Fibroblast of lung (primary cell): Measurements from ENCODE around the gene PDXDC1.
"Not testable (repeated sequence)": the region's sequence is repeated elsewhere in the genome, so short reads cannot be mapped to it uniquely, and the experiment has no call there.

Experiments
- EZH2 ChIP-seq: IDR thresholded peaks from 2 replicates; pipeline ENCODE4 v1.5.1; 2012; ENCODE audit warnings: low read length, control low read depth, mild to moderate bottlenecking; ENCODE audit errors: missing control alignments
- TF ChIP-seq, protein P1 (sequence below), 2 donors: IDR thresholded peaks in 1 of 2; conservative IDR thresholded peaks in 1 of 2; 1 replicate in 1 of 2; 2 replicates in 1 of 2; pipeline ENCODE4 v1.5.1; 2011 to 2012; ENCODE audit warnings: low read length in 2 of 2, control low read depth in 1 of 2, inconsistent platforms in 1 of 2, low read depth in 1 of 2, mild to moderate bottlenecking in 1 of 2

DNA sequence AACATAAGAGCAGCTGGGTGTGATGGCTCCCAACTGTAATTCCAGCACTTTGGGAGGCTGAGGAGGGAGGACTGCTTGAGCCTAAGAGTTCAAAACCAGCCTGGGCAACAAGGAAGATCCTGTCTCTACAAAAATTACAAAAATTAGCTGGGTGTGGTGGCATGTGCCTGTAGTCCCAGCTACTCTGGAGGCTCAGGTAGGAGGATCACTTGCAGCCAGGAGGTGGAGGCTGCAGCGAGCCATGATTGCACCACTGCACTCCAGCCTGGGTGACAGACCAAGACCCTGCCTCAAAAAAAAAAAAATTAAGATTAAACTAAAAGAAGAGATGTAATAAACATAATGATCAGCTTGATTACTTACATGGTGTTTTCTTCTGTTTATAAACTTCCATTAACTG, 75.6 kb downstream of the PDXDC1 start:
- not testable (repeated sequence) for TF ChIP-seq EZH2
- TF ChIP-seq, protein P1, sequence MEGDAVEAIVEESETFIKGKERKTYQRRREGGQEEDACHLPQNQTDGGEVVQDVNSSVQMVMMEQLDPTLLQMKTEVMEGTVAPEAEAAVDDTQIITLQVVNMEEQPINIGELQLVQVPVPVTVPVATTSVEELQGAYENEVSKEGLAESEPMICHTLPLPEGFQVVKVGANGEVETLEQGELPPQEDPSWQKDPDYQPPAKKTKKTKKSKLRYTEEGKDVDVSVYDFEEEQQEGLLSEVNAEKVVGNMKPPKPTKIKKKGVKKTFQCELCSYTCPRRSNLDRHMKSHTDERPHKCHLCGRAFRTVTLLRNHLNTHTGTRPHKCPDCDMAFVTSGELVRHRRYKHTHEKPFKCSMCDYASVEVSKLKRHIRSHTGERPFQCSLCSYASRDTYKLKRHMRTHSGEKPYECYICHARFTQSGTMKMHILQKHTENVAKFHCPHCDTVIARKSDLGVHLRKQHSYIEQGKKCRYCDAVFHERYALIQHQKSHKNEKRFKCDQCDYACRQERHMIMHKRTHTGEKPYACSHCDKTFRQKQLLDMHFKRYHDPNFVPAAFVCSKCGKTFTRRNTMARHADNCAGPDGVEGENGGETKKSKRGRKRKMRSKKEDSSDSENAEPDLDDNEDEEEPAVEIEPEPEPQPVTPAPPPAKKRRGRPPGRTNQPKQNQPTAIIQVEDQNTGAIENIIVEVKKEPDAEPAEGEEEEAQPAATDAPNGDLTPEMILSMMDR (conservative IDR thresholded peaks at IDR 0.05 in 1 of 2, IDR thresholded peaks at IDR 0.05 in 1 of 2; ENCODE audit: low read depth in 1 of 2, low read length in 2 of 2): not testable (repeated sequence)
